K562 (cell line): Measurements from ENCODE around the gene SFRP5. TPM values are rescaled to one million over a fixed set of nuclear protein-coding genes. Genes with fewer than 3 reads are reported as not detected.
A peak's percentile ranks its signal among the peaks of the same experiment; 100 is the strongest.

Experiments used
- ATAC-seq: fragments of 200-7000 bp; cut with Tn5 transposase; 3 replicates; pipeline ENCODE4 v1.9.1; 2020; ENCODE audit warnings: moderate library complexity
- BruUV-seq: library from RNA; stranded (reverse); fragments of 400-500 nt; replicated peaks from 2 replicates; lab custom pipeline; 2021; lab: Mats Ljungman, UMichigan
- CTCF ChIA-PET: fragments of 300-600 bp; formaldehyde crosslinking; extraction: SDS; loops from one replicate; lab custom pipeline; 2021; ENCODE audit warnings: low intra/inter-chr PET ratio; lab: Yijun Ruan, JAX
- POLR2A ChIA-PET: fragments of 300-600, 350-650 bp; sonication (Branson Sonifier 250); formaldehyde crosslinking; extraction: SDS; loops from one replicate; lab custom pipeline; 2021; ENCODE audit warnings: antibody characterized with exemption, inconsistent platforms; lab: Yijun Ruan, JAX
- DNase-seq, 4 experiments: peaks; one replicate each; pipeline versions ENCODE4 v3.0.0 to v3.0.0-alpha.2; 2011 to 2018; ENCODE audit warnings: low spot score in 3 of 4, mixed read lengths in 3 of 4; ENCODE audit errors: extremely low read depth in 1 of 4
- FAIRE-seq: peaks from 2 replicates; lab custom pipeline; 2011; peaks lifted over from hg19 to GRCh38; lab: Jason Lieb, UNC
- H2AFZ ChIP-seq: 2 replicates; pipeline ENCODE4 v1.6.0; 2011; ENCODE audit warnings: low read depth, low read length, control low read depth, inconsistent platforms
- H3K27ac ChIP-seq: fragments of 200-600 bp; 3 replicates; pipeline ENCODE4 v1.8.0; 2011; ENCODE audit warnings: low read depth, mild to moderate bottlenecking, control low read depth, inconsistent platforms, low read length, moderate library complexity, mixed read lengths; ENCODE audit errors: extremely low read depth
- H3K27me3 ChIP-seq, 2 experiments: fragments of 300-600 bp in 1 of 2; 2 replicates in 1 of 2; 3 replicates in 1 of 2; pipeline versions ENCODE4 v1.6.0 to v1.8.0; 2011; ENCODE audit warnings: inconsistent platforms in 2 of 2, low read length in 2 of 2, mild to moderate bottlenecking in 1 of 2, mixed read lengths in 1 of 2, moderate library complexity in 1 of 2; ENCODE audit not compliant: control insufficient read depth in 2 of 2, insufficient read depth in 2 of 2
- H3K36me3 ChIP-seq: fragments of 300-600 bp; 3 replicates; pipeline ENCODE4 v1.8.0; 2011; ENCODE audit warnings: mild to moderate bottlenecking, low read length, inconsistent platforms; ENCODE audit not compliant: control insufficient read depth, insufficient read depth
- H3K4me1 ChIP-seq, 2 experiments: fragments of 200-600 bp in 1 of 2; replicated peaks in 1 of 2; 2 replicates in 1 of 2; 3 replicates in 1 of 2; pipeline versions ENCODE4 v1.5.1 to v1.8.0; 2011; ENCODE audit warnings: inconsistent platforms in 2 of 2, low read length in 2 of 2, mild to moderate bottlenecking in 1 of 2, mixed read lengths in 1 of 2, moderate library complexity in 1 of 2; ENCODE audit not compliant: control insufficient read depth in 2 of 2, insufficient read depth in 2 of 2
- H3K4me2 ChIP-seq: 2 replicates; pipeline ENCODE4 v1.6.1; 2011; ENCODE audit warnings: low read length, control low read depth, inconsistent platforms, mixed read lengths; ENCODE audit not compliant: insufficient read depth
- H3K4me3 ChIP-seq: fragments of 200-600 bp; sonication (generic), shearing (Covaris generic); 2 replicates; pipeline ENCODE4 v1.5.1; 2016; ENCODE audit warnings: control low read depth, inconsistent platforms
- H3K79me2 ChIP-seq: fragments of 200-600 bp; 3 replicates; pipeline ENCODE4 v1.8.0; 2011; ENCODE audit warnings: low read length, inconsistent platforms; ENCODE audit not compliant: control insufficient read depth, insufficient read depth
- H3K9ac ChIP-seq, 2 experiments: 2 replicates each; pipeline versions ENCODE4 v1.6.0 to v1.6.1; 2011; ENCODE audit warnings: low read depth in 2 of 2, low read length in 2 of 2, control low read depth in 1 of 2, inconsistent platforms in 1 of 2, mild to moderate bottlenecking in 1 of 2, mixed read lengths in 1 of 2; ENCODE audit not compliant: insufficient read depth in 1 of 2
- H3K9me1 ChIP-seq: one replicate; pipeline ENCODE4 v1.6.0; 2011; ENCODE audit warnings: inconsistent platforms, mild to moderate bottlenecking, low read length, moderate library complexity; ENCODE audit not compliant: control insufficient read depth, insufficient read depth
- H3K9me3 ChIP-seq: replicated peaks from 2 replicates; pipeline ENCODE4 v1.5.1; 2011; ENCODE audit warnings: low read depth, low read length, inconsistent platforms; ENCODE audit not compliant: control insufficient read depth, insufficient read depth
- H4K20me1 ChIP-seq: replicated peaks from 2 replicates; pipeline ENCODE4 v1.6.1; 2011; ENCODE audit warnings: low read length, inconsistent platforms, mixed read lengths; ENCODE audit not compliant: control insufficient read depth, insufficient read depth
- CBX3 ChIP-seq, 2 experiments: IDR thresholded peaks; 1 replicate in 1 of 2; 2 replicates in 1 of 2; pipeline ENCODE4 v1.6.1; 2012; ENCODE audit warnings: inconsistent platforms in 2 of 2, low read length in 2 of 2, borderline replicate concordance in 1 of 2, control low read depth in 1 of 2
- L3MBTL2 ChIP-seq: fragments of 450-650 bp; IDR thresholded peaks from 2 replicates; pipeline ENCODE4 v1.6.1; 2016; ENCODE audit warnings: mild to moderate bottlenecking, moderate library complexity
- MEIS2 ChIP-seq: fragments of 450-650 bp; IDR thresholded peaks from 2 replicates; pipeline ENCODE4 v1.6.1; 2014; ENCODE audit warnings: mild to moderate bottlenecking; ENCODE audit not compliant: partially characterized antibody
- MLLT1 ChIP-seq, 2 experiments: fragments of 450-650 bp; IDR thresholded peaks; 2 replicates each; pipeline ENCODE4 v1.6.1; 2016
- RFX1 ChIP-seq: fragments of 450-650 bp; IDR thresholded peaks from 2 replicates; pipeline ENCODE4 v1.6.1; 2016; ENCODE audit warnings: mild to moderate bottlenecking, moderate library complexity
- SRSF3 ChIP-seq: fragments of 200-400 bp; formaldehyde crosslinking; IDR thresholded peaks from 2 replicates; pipeline ENCODE4 v1.6.1; 2016; ENCODE audit warnings: mild to moderate bottlenecking, low read length, moderate library complexity; ENCODE audit not compliant: insufficient read depth
- ZFP30 ChIP-seq: fragments of 250-450 bp; sonication (Bioruptor Pico); IDR thresholded peaks from 2 replicates; pipeline ENCODE4 v1.8.0; 2022; ENCODE audit warnings: moderate library complexity, mild to moderate bottlenecking, inconsistent platforms, borderline replicate concordance
- ZNF324 ChIP-seq: fragments of 250-450 bp; sonication (Bioruptor Pico); IDR thresholded peaks from 2 replicates; pipeline ENCODE4 v1.4.0; 2020; ENCODE audit warnings: mild to moderate bottlenecking
- WGBS: fragments of 100-300 bp; shearing (Covaris generic); methylation state at CpG from one replicate; pipeline ENCODE4 v1.1.6; 2016; ENCODE audit warnings: low coverage, mixed read lengths; ENCODE audit not compliant: insufficient coverage; ENCODE audit errors: missing lambda C conversion rate; 5-methylcytosine and 5-hydroxymethylcytosine counted together
- in situ Hi-C: fragments of 300-500 bp; cut with MboI; formaldehyde crosslinking; loops from 4 replicates; pipeline ENCODE4 v1.15.0; 2018; ENCODE audit warnings: inconsistent platforms, mixed read lengths
- intact Hi-C: fragments of 100-400 bp; cut with micrococcal nuclease; formaldehyde crosslinking; loops from 2 replicates; pipeline ENCODE4 v1.14.2; 2022
- polyA plus RNA-seq, 8 experiments: library from polyadenylated mRNA; depleted of rRNA in 4 of 8; stranded (reverse) in 5 of 8; unstranded in 3 of 8; fragments of >200 nt; fragmentation: Nextera tagmentation in 2 of 8; fragmentation: Illumina TruSeq in 1 of 8; extraction: Ambion mirVana in 2 of 8; extraction: Trizol in 1 of 8; gene quantifications; 2 replicates each; pipeline versions ENCODE4 v1.2.1 to v1.2.3, GENCODE V29; 2011 to 2014; ENCODE audit warnings: inconsistent platforms in 1 of 8, missing spikeins in 1 of 8
- total RNA-seq, 7 experiments: library from RNA; depleted of rRNA in 6 of 7; stranded (reverse); fragments of >200 nt in 6 of 7; fragmentation: Illumina TruSeq in 2 of 7; extraction: Trizol in 2 of 7; gene quantifications; 2 replicates each; pipeline versions ENCODE4 v1.2.1 to v1.2.3, GENCODE V29; 2011 to 2021; ENCODE audit warnings: low replicate concordance in 1 of 7
- TF ChIP-seq, protein P1 (sequence below), 2 experiments: fragments of 450-650 bp in 1 of 2; sonication (generic) in 1 of 2; formaldehyde crosslinking in 1 of 2; IDR thresholded peaks; 2 replicates each; pipeline versions ENCODE4 v1.7.1 to v1.9.0; 2016 to 2022; ENCODE audit warnings: inconsistent platforms in 1 of 2, mild to moderate bottlenecking in 1 of 2, missing genetic modification reagents in 1 of 2

Gene SFRP5
- total and polyA plus RNA-seq, 9 of the 15 experiments (the other 6 are each of a cell fraction or from before 2014, with no cell fraction given) = 0.07 to 0.29 (median 0.13) TPM; not detected in 3

- peak; percentile 44; the same call in 1 of the 2 replicates for TF ChIP-seq ZFP30 (CRISPR knock-in tag)
- TF ChIP-seq ZNF324 (CRISPR knock-in tag) = no peak
- peak in 1 of 2 experiments; percentile 36; a peak in 1 of 3 replicates for TF ChIP-seq CBX3 (IDR thresholded peaks at IDR 0.05; ENCODE audit: borderline replicate concordance in 1 of 2, low read length in 2 of 2)
These were observed 27.3 kb upstream of the SFRP5 start (continued) for GRCh38 chr10:97798958-97799610.

DNA sequence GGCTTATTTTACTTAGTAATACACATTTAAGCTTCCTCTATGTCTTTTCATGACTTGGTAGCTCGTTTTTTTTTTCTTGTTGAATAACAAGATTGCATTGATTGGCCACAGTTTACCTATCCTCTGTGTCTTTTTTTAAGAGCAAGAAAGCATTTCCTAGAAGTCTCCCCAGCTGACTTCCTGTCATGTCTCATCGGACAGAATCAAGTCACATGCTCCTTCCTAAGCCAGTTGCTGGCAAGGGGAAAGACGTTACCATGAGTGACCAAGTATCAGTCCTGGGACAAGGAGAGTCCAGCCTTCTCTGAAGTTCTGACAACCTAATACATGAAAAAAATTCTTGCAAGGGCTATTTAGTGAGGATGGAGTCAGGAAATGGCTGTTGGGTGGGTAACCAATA is 24.9 kb upstream of the SFRP5 start:
- Histone ChIP-seq H3K27me3 (peaks cover 0 to 5% of the 10 kb centered on the region in 2 experiments; a peak in 2 of 5 replicates), H3K4me1 (peaks cover 3 to 9% of the 10 kb centered on the region in 2 experiments; a peak in 4 of 5 replicates), H2AFZ (peak overlapping the region; percentile 79), H3K36me3 (no peaks in the 10 kb centered on the region), H3K9me3 (peaks cover 5% of the 10 kb centered on the region; the same call in 1 of the 2 replicates), H3K4me3 (no peak overlapping the region), H4K20me1 (no peaks in the 10 kb centered on the region), H3K4me2 (no peak overlapping the region), H3K9me1 (no peaks in the 10 kb centered on the region), H3K79me2 (no peaks in the 10 kb centered on the region), H3K9ac (no peak overlapping the region), H3K27ac (no peak overlapping the region)
- ATAC-seq (peak; percentile 42; the same call in 2 of the 3 replicates), DNase-seq (no peak), FAIRE-seq (no peak)
- ChIA-PET POLR2A (no interaction called here), CTCF (no interaction called here)
- BruUV-seq = no TSS peak
- intact Hi-C loops = no loop called here
- in situ Hi-C loops = no loop called here
- 3% methylated on average over 3 of the region's 3 CpGs for WGBS
- 0 out of 2 replicates have a peak, but pooled peaks have one; percentile 33 for TF ChIP-seq L3MBTL2
- peak; percentile 50 for TF ChIP-seq RFX1
- no peak for TF ChIP-seq SRSF3
- TF ChIP-seq MLLT1 (IDR thresholded peaks at IDR 0.05) = no peak
- TF ChIP-seq, protein P1, sequence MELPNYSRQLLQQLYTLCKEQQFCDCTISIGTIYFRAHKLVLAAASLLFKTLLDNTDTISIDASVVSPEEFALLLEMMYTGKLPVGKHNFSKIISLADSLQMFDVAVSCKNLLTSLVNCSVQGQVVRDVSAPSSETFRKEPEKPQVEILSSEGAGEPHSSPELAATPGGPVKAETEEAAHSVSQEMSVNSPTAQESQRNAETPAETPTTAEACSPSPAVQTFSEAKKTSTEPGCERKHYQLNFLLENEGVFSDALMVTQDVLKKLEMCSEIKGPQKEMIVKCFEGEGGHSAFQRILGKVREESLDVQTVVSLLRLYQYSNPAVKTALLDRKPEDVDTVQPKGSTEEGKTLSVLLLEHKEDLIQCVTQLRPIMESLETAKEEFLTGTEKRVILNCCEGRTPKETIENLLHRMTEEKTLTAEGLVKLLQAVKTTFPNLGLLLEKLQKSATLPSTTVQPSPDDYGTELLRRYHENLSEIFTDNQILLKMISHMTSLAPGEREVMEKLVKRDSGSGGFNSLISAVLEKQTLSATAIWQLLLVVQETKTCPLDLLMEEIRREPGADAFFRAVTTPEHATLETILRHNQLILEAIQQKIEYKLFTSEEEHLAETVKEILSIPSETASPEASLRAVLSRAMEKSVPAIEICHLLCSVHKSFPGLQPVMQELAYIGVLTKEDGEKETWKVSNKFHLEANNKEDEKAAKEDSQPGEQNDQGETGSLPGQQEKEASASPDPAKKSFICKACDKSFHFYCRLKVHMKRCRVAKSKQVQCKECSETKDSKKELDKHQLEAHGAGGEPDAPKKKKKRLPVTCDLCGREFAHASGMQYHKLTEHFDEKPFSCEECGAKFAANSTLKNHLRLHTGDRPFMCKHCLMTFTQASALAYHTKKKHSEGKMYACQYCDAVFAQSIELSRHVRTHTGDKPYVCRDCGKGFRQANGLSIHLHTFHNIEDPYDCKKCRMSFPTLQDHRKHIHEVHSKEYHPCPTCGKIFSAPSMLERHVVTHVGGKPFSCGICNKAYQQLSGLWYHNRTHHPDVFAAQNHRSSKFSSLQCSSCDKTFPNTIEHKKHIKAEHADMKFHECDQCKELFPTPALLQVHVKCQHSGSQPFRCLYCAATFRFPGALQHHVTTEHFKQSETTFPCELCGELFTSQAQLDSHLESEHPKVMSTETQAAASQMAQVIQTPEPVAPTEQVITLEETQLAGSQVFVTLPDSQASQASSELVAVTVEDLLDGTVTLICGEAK (IDR thresholded peaks at IDR 0.05) = peak; percentile 23; the same call in 1 of the 2 replicates
- TF ChIP-seq, protein P1 (CRISPR knock-in tag; IDR thresholded peaks at IDR 0.05) = no peak
- peak; percentile 7 for TF ChIP-seq MEIS2
